PC-9 (cell line): ENCODE measurements around the gene PUDP.

Source experiments
- CTCF ChIP-seq: fragments of 200-600 bp; sonication (generic); conservative IDR thresholded peaks from 2 replicates; pipeline ENCODE4 v1.6.1; 2017; ENCODE audit warnings: mixed run types, antibody characterized with exemption, mild to moderate bottlenecking, moderate library complexity
- EZH2 ChIP-seq: fragments of 200-600 bp; sonication (generic); IDR thresholded peaks from 2 replicates; pipeline ENCODE4 v1.8.0; 2017; ENCODE audit warnings: antibody characterized with exemption, low read depth

DNA sequence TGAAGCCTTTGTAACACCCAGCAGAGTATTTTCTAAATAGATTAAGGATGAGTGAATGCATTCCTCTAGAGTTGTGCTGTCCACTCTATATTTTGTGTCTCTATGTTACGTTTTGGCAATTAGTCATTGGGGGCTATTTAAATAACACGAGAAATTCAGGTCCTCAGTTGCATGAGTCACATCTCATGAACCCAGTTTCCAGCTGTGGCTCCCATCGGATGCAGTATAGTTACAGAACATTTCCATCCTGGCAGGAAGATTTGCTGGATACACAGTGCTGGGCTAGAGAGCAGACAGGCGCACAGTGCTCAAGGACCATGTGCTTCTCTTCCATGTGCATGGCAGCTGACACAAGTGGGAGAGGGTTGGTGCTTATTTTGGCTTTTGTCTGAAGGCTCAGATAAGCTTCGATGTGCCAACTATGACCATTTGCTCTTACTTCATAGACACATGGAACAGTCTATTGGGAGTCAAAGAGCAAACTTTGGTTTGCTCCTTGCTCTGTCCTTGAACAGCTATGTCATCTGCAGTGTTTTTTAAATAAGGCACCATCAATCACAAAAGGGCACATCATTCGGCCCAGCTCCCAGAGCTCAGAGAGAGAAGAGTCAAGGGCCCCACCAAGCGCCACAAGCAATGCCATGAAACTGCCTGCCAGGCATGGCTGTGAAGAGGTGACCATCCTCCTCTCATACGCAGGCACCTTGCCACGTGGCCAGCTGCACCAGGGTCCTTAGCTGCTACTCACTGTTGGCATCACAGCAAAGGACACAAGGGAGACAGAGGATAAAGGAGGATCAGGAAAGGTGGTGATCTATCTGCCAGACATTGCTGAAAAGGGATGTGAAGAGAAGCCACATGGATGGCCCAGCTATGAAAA is 8.5 kb downstream of the PUDP start:
- TF ChIP-seq CTCF (no peak), EZH2 (no peak)
